CD14-positive monocyte (primary cell): ENCODE data around the gene PTGFRN. TPM values are rescaled to one million over a fixed set of nuclear protein-coding genes. Genes with fewer than 3 reads are reported as not detected.

Experiments
- DNase-seq, 3 donors: peaks; one replicate each; pipeline ENCODE4 v3.0.0-alpha.2; 2011 to 2022
- H2AFZ ChIP-seq: 2 replicates; pipeline ENCODE4 v1.6.0; 2012; ENCODE audit warnings: mild to moderate bottlenecking, low read depth, low read length, inconsistent platforms; ENCODE audit not compliant: insufficient read depth, poor library complexity, severe bottlenecking
- H3K27ac ChIP-seq, 2 donors: 1 replicate in 1 of 2; 2 replicates in 1 of 2; pipeline ENCODE4 v1.5.1; 2012 to 2013; ENCODE audit warnings: low read length in 2 of 2, control low read depth in 1 of 2, inconsistent platforms in 1 of 2, low read depth in 1 of 2, mild to moderate bottlenecking in 1 of 2
- H3K27me3 ChIP-seq, 2 donors: one replicate each; pipeline versions ENCODE4 v1.6.0 to v1.6.1; 2011 to 2013; ENCODE audit warnings: low read length in 2 of 2; ENCODE audit not compliant: control insufficient read depth in 2 of 2, insufficient read depth in 2 of 2
- H3K36me3 ChIP-seq, 2 donors: replicated peaks in 1 of 2; 1 replicate in 1 of 2; 2 replicates in 1 of 2; pipeline versions ENCODE4 v1.5.1 to v1.6.1; 2012 to 2013; ENCODE audit warnings: low read length in 2 of 2, control low read depth in 1 of 2, inconsistent platforms in 1 of 2, mild to moderate bottlenecking in 1 of 2; ENCODE audit not compliant: insufficient read depth in 2 of 2, control insufficient read depth in 1 of 2
- H3K4me1 ChIP-seq, 2 donors: 1 replicate in 1 of 2; 2 replicates in 1 of 2; pipeline versions ENCODE4 v1.5.1 to v1.6.1; 2012 to 2013; ENCODE audit warnings: low read length in 2 of 2, control low read depth in 1 of 2, inconsistent platforms in 1 of 2, mild to moderate bottlenecking in 1 of 2, moderate library complexity in 1 of 2; ENCODE audit not compliant: insufficient read depth in 2 of 2, control insufficient read depth in 1 of 2
- H3K4me2 ChIP-seq: replicated peaks from 2 replicates; pipeline ENCODE3; 2012; ENCODE audit warnings: low read length, moderate library complexity, mild to moderate bottlenecking; ENCODE audit not compliant: poor library complexity, severe bottlenecking; ENCODE audit errors: extremely low read depth
- H3K4me3 ChIP-seq, 3 experiments: fragments of 200-600 bp in 1 of 3; sonication (generic) in 1 of 3; replicated peaks in 1 of 3; 1 replicate in 2 of 3; 2 replicates in 1 of 3; pipeline ENCODE4 v1.5.1; 2011 to 2013; ENCODE audit warnings: low read length in 3 of 3, mild to moderate bottlenecking in 3 of 3, control low read depth in 2 of 3, low read depth in 2 of 3, inconsistent platforms in 1 of 3, moderate library complexity in 1 of 3
- H3K79me2 ChIP-seq: 2 replicates; pipeline ENCODE4 v1.6.0; 2012; ENCODE audit warnings: mild to moderate bottlenecking, control low read depth, inconsistent platforms, low read length, moderate library complexity; ENCODE audit not compliant: insufficient read depth
- H3K9ac ChIP-seq: 2 replicates; pipeline ENCODE4 v1.6.0; 2017; ENCODE audit warnings: low read length, mild to moderate bottlenecking; ENCODE audit not compliant: insufficient read depth, poor library complexity, severe bottlenecking
- H3K9me3 ChIP-seq, 2 donors: replicated peaks in 1 of 2; 1 replicate in 1 of 2; 2 replicates in 1 of 2; pipeline versions ENCODE4 v1.5.1 to v1.6.1; 2012 to 2013; ENCODE audit warnings: low read length in 2 of 2, control low read depth in 1 of 2; ENCODE audit not compliant: control insufficient read depth in 1 of 2, insufficient read depth in 1 of 2
- H4K20me1 ChIP-seq: 2 replicates; pipeline ENCODE4 v1.6.0; 2012; ENCODE audit warnings: mild to moderate bottlenecking, low read length, control low read depth, moderate library complexity; ENCODE audit not compliant: insufficient read depth
- H3K27ac Mint-ChIP-seq, 7 donors: one replicate each; pipeline ENCODE4 v1.8.0; 2020; ENCODE audit warnings: mild to moderate bottlenecking in 7 of 7, mixed read lengths in 7 of 7, moderate library complexity in 6 of 7, inconsistent platforms in 2 of 7
- H3K27me3 Mint-ChIP-seq, 3 donors: one replicate each; pipeline ENCODE4 v1.8.0; 2021 to 2022; ENCODE audit warnings: low read depth in 3 of 3, mild to moderate bottlenecking in 3 of 3, mixed read lengths in 3 of 3, moderate library complexity in 3 of 3, inconsistent platforms in 1 of 3
- H3K36me3 Mint-ChIP-seq, 2 donors: one replicate each; pipeline ENCODE4 v1.8.0; 2020; ENCODE audit warnings: mixed read lengths in 2 of 2, inconsistent platforms in 1 of 2, mild to moderate bottlenecking in 1 of 2
- H3K4me1 Mint-ChIP-seq: one replicate; pipeline ENCODE4 v1.8.0; 2020; ENCODE audit warnings: mild to moderate bottlenecking, mixed read lengths
- H3K4me3 Mint-ChIP-seq, 2 donors: one replicate each; pipeline ENCODE4 v1.8.0; 2020; ENCODE audit warnings: mild to moderate bottlenecking in 2 of 2, mixed read lengths in 2 of 2, moderate library complexity in 1 of 2
- H3K9me3 Mint-ChIP-seq, 7 donors: one replicate each; pipeline ENCODE4 v1.8.0; 2020 to 2022; ENCODE audit warnings: mixed read lengths in 7 of 7, mild to moderate bottlenecking in 6 of 7, moderate library complexity in 6 of 7, inconsistent platforms in 2 of 7
- CTCF ChIP-seq: fragments of 200-600 bp; IDR thresholded peaks from one replicate; pipeline ENCODE4 v1.8.0; 2022; ENCODE audit warnings: antibody characterized with exemption, mild to moderate bottlenecking
- WGBS: methylation state at CpG from one replicate; pipeline ENCODE4 v1.1.5; 2013; ENCODE audit warnings: missing lambda C conversion rate; ENCODE audit not compliant: insufficient coverage; 5-methylcytosine and 5-hydroxymethylcytosine counted together
- intact Hi-C, 2 donors: fragments of 100-400 bp; cut with micrococcal nuclease; formaldehyde crosslinking; loops; one replicate each; pipeline versions ENCODE4 v1.15.0 to v1.15.1; 2023
- polyA plus RNA-seq, 3 donors: library from polyadenylated mRNA; depleted of rRNA in 1 of 3; unstranded in 2 of 3; stranded (reverse) in 1 of 3; fragments of 300-500 nt in 2 of 3; fragments of >200 nt in 1 of 3; fragmentation: Illumina TruSeq in 2 of 3; gene quantifications; 1 replicate in 2 of 3; 2 replicates in 1 of 3; pipeline ENCODE4 v1.2.3, GENCODE V29; 2012 to 2021

PTGFRN gene
- polyA plus RNA-seq, 3 donors: 1.5 to 2.9 (median 1.6) TPM

- Histone ChIP-seq H3K4me3 (no peak overlapping the region), H3K9me3 (no peaks in the 10 kb centered on the region), H3K36me3 (no peaks in the 10 kb centered on the region), H4K20me1 (no peaks in the 10 kb centered on the region), H3K27ac (no peak overlapping the region), H3K4me2 (no peak overlapping the region), H3K9ac (no peak overlapping the region), H3K4me1 (peaks cover 17 to 38% of the 10 kb centered on the region in 2 donors), H3K27me3 (no peaks in the 10 kb centered on the region), H3K79me2 (no peaks in the 10 kb centered on the region), H2AFZ (no peak overlapping the region)
- Mint-ChIP-seq H3K4me3 (no peak overlapping the region), H3K27ac (peak overlapping the region in 1 of 7 donors; percentile 28), H3K4me1 (peaks cover 16% of the 10 kb centered on the region), H3K9me3 (peaks cover 0 to 5% (median 0%) of the 10 kb centered on the region in 7 donors), H3K27me3 (peaks cover 2 to 7% (median 5%) of the 10 kb centered on the region in 3 donors), H3K36me3 (no peaks in the 10 kb centered on the region)
- no peak for TF ChIP-seq CTCF
- intact Hi-C loops: no loop called here
- no peak for DNase-seq
- 100% methylated on average over 1 of the region's 6 CpGs for WGBS
These were observed 35.9 kb upstream of the PTGFRN start for GRCh38 chr1:116873680-116874271.

- Histone ChIP-seq H3K4me2 (no peak overlapping the region), H3K36me3 (no peaks in the 10 kb centered on the region), H3K4me1 (peaks cover 25 to 46% of the 10 kb centered on the region in 2 donors), H3K79me2 (no peaks in the 10 kb centered on the region), H3K4me3 (no peak overlapping the region), H3K9me3 (no peaks in the 10 kb centered on the region), H3K27ac (no peak overlapping the region), H4K20me1 (no peaks in the 10 kb centered on the region), H3K27me3 (no peaks in the 10 kb centered on the region), H2AFZ (no peak overlapping the region), H3K9ac (no peak overlapping the region)
- Mint-ChIP-seq H3K36me3 (no peaks in the 10 kb centered on the region), H3K4me3 (no peak overlapping the region), H3K27me3 (peaks cover 2 to 6% (median 2%) of the 10 kb centered on the region in 3 donors), H3K27ac (no peak overlapping the region), H3K4me1 (peaks cover 16% of the 10 kb centered on the region), H3K9me3 (peaks cover 0 to 3% (median 0%) of the 10 kb centered on the region in 7 donors)
- TF ChIP-seq CTCF: no peak
- no peak for DNase-seq
- 29% methylated on average over 4 of the region's 6 CpGs for WGBS
- intact Hi-C loops: no loop called here
These were observed 34.9 kb upstream of the PTGFRN start for GRCh38 chr1:116874733-116875249.
